GM23338 (cell line): ENCODE data around the gene DRGX. TPM values are rescaled to one million over a fixed set of nuclear protein-coding genes. Genes with fewer than 3 reads are reported as not detected.

ENCODE experiments used
- ATAC-seq: fragments of 200-7000 bp; cut with Tn5 transposase; 3 replicates; pipeline ENCODE4 v1.9.1; 2020
- DNase-seq: peaks from one replicate; pipeline ENCODE4 v3.0.0-alpha.2; 2015; ENCODE audit warnings: low spot score
- H2AFZ ChIP-seq: fragments of 200-600 bp; sonication (generic); 2 replicates; pipeline ENCODE4 v1.8.0; 2016; ENCODE audit warnings: antibody characterized with exemption, mild to moderate bottlenecking, moderate library complexity
- H3F3A ChIP-seq: fragments of 200-600 bp; sonication (generic); replicated peaks from 2 replicates; pipeline ENCODE4 v1.8.0; 2017; ENCODE audit warnings: antibody characterized with exemption, mixed run types, low read depth
- H3K27ac ChIP-seq: fragments of 200-600 bp; sonication (generic); 2 replicates; pipeline ENCODE4 v1.6.1; 2016; ENCODE audit warnings: low read depth
- H3K27me3 ChIP-seq: fragments of 200-600 bp; sonication (generic); 2 replicates; pipeline ENCODE4 v1.8.0; 2016; ENCODE audit warnings: mild to moderate bottlenecking, mixed run types, moderate library complexity; ENCODE audit not compliant: insufficient read depth
- H3K36me3 ChIP-seq: fragments of 200-600 bp; sonication (generic); 2 replicates; pipeline ENCODE4 v1.8.0; 2016; ENCODE audit warnings: mild to moderate bottlenecking; ENCODE audit not compliant: insufficient read depth
- H3K4me1 ChIP-seq: fragments of 200-600 bp; sonication (generic); 2 replicates; pipeline ENCODE4 v1.8.0; 2016; ENCODE audit warnings: mild to moderate bottlenecking, moderate library complexity; ENCODE audit not compliant: insufficient read depth
- H3K4me2 ChIP-seq: fragments of 200-600 bp; sonication (generic); 2 replicates; pipeline ENCODE4 v1.7.1; 2017; ENCODE audit warnings: mixed run types
- H3K4me3 ChIP-seq: fragments of 200-600 bp; sonication (generic); 2 replicates; pipeline ENCODE4 v1.6.1; 2016; ENCODE audit warnings: mixed run types
- H3K79me2 ChIP-seq: fragments of 200-600 bp; sonication (generic); replicated peaks from 2 replicates; pipeline ENCODE4 v1.8.0; 2017; ENCODE audit warnings: mild to moderate bottlenecking; ENCODE audit not compliant: insufficient read depth
- H3K9me2 ChIP-seq: fragments of 200-600 bp; sonication (generic); 2 replicates; pipeline ENCODE4 v1.8.0; 2017; ENCODE audit not compliant: insufficient read depth
- H4K20me1 ChIP-seq: fragments of 200-600 bp; sonication (generic); replicated peaks from 2 replicates; pipeline ENCODE4 v1.8.0; 2017; ENCODE audit warnings: mild to moderate bottlenecking; ENCODE audit not compliant: insufficient read depth
- H3K27ac Mint-ChIP-seq: 2 replicates; pipeline ENCODE4 v1.8.0; 2020; ENCODE audit warnings: inconsistent platforms, mild to moderate bottlenecking, moderate library complexity, mixed read lengths
- H3K27me3 Mint-ChIP-seq: 3 replicates; pipeline ENCODE4 v1.8.0; 2022; ENCODE audit warnings: low read depth, mild to moderate bottlenecking, moderate library complexity, mixed read lengths, inconsistent platforms; ENCODE audit not compliant: insufficient read depth, poor library complexity
- H3K36me3 Mint-ChIP-seq: 3 replicates; pipeline ENCODE4 v1.8.0; 2021; ENCODE audit warnings: low read depth, mild to moderate bottlenecking, inconsistent platforms, moderate library complexity, mixed read lengths
- H3K4me1 Mint-ChIP-seq: 3 replicates; pipeline ENCODE4 v1.8.0; 2020; ENCODE audit warnings: mild to moderate bottlenecking, inconsistent platforms, mixed read lengths
- H3K4me3 Mint-ChIP-seq: 3 replicates; pipeline ENCODE4 v1.8.0; 2021; ENCODE audit warnings: moderate library complexity, mild to moderate bottlenecking, inconsistent platforms, mixed read lengths
- H3K9me3 Mint-ChIP-seq: 3 replicates; pipeline ENCODE4 v1.8.0; 2020; ENCODE audit warnings: moderate library complexity, mild to moderate bottlenecking, inconsistent platforms, mixed read lengths
- CREB1 ChIP-seq: fragments of 250-450 bp; sonication (Bioruptor Pico); IDR thresholded peaks from 2 replicates; pipeline ENCODE4 v1.5.0; 2020; ENCODE audit warnings: low read depth, mild to moderate bottlenecking, moderate library complexity
- ETS1 ChIP-seq: IDR thresholded peaks from 2 replicates; pipeline ENCODE4 v1.6.1; 2016; ENCODE audit warnings: antibody characterized with exemption
- EZH2 ChIP-seq: fragments of 200-600 bp; sonication (generic); IDR thresholded peaks from one replicate; pipeline ENCODE4 v1.8.0; 2017; ENCODE audit warnings: antibody characterized with exemption, mild to moderate bottlenecking, low read depth; ENCODE audit not compliant: unreplicated experiment
- EZH2phosphoT487 ChIP-seq: fragments of 200-600 bp; sonication (generic); IDR thresholded peaks from one replicate; pipeline ENCODE4 v1.8.1; 2018; ENCODE audit warnings: antibody characterized with exemption; ENCODE audit not compliant: unreplicated experiment
- JUNB ChIP-seq: IDR thresholded peaks from one replicate; pipeline ENCODE4 v1.6.1; 2016; ENCODE audit warnings: antibody characterized with exemption; ENCODE audit not compliant: unreplicated experiment
- NANOG ChIP-seq: IDR thresholded peaks from 2 replicates; pipeline ENCODE4 v1.6.1; 2016; ENCODE audit warnings: antibody characterized with exemption, borderline replicate concordance
- POLR2AphosphoS5 ChIP-seq: IDR thresholded peaks from 2 replicates; pipeline ENCODE4 v1.6.1; 2016; ENCODE audit warnings: antibody characterized with exemption, low read depth
- REST ChIP-seq: IDR thresholded peaks from one replicate; pipeline ENCODE4 v1.6.1; 2018; ENCODE audit warnings: antibody characterized with exemption; ENCODE audit not compliant: unreplicated experiment
- STAT1 ChIP-seq: IDR thresholded peaks from one replicate; pipeline ENCODE4 v1.6.1; 2016; ENCODE audit warnings: antibody characterized with exemption; ENCODE audit not compliant: unreplicated experiment
- ZNF114 ChIP-seq: fragments of 250-450 bp; sonication (Bioruptor Pico); IDR thresholded peaks from 2 replicates; pipeline ENCODE4 v1.5.0; 2020; ENCODE audit warnings: mild to moderate bottlenecking, moderate library complexity
- ZNF331 ChIP-seq: fragments of 250-450 bp; sonication (Bioruptor Pico); IDR thresholded peaks from 2 replicates; pipeline ENCODE4 v1.5.0; 2020; ENCODE audit warnings: low read depth, mild to moderate bottlenecking, moderate library complexity
- ZNF462 ChIP-seq: fragments of 250-450 bp; sonication (Bioruptor Pico); IDR thresholded peaks from 2 replicates; pipeline ENCODE4 v1.5.0; 2020; ENCODE audit warnings: mild to moderate bottlenecking, moderate library complexity
- polyA plus RNA-seq: library from polyadenylated mRNA; unstranded; fragments of >200 nt; fragmentation: Nextera tagmentation; extraction: Ambion mirVana; gene quantifications from 2 replicates; pipeline ENCODE4 v1.2.1, GENCODE V29; 2016
- total RNA-seq: library from RNA; depleted of rRNA; stranded (reverse); fragments of >200 nt; shearing (Covaris generic); gene quantifications from 2 replicates; pipeline ENCODE4 v1.2.3, GENCODE V29; 2014
- TF ChIP-seq, protein P1 (sequence below), 2 experiments: fragments of 200-600 bp in 1 of 2; sonication (generic) in 1 of 2; conservative IDR thresholded peaks; 2 replicates each; pipeline versions ENCODE4 v1.5.1 to v1.6.1; 2016 to 2017; ENCODE audit warnings: antibody characterized with exemption in 2 of 2, low read depth in 2 of 2, mild to moderate bottlenecking in 2 of 2, moderate library complexity in 1 of 2

The DRGX gene
- total and polyA plus RNA-seq, 2 experiments from 2014 or later: not detected

- TF ChIP-seq ETS1 (no peak), ZNF114 (CRISPR knock-in tag) (no peak), STAT1 (no peak), EZH2phosphoT487 (no peak), POLR2AphosphoS5 (no peak)
These were observed 63.1 kb downstream of the DRGX start (continued) for GRCh38 chr10:49332768-49333167.

DNA sequence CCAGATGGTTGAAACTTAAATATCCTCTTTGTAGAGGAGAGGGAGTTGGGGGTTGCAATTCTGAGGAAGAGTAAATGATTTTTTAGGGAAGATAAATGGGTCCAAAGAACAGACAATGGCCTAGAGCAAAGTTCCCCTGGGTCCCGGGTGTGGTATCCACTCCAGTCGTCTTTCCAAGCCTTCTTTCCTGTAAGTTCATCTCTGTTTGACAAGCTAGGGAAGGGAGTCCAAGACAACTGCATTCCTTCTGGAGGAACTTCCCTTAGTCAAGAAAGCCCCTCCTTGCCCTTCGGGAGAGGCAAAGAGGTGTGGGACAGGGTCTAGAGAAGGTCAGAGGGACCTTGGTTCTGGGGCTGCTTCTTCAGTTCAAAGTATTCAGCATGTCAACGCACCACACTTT, 63.6 kb downstream of the DRGX start:
- peaks cover 10% of the 10 kb centered on the region for H3K27me3 Mint-ChIP-seq
- Histone ChIP-seq H3K27me3 (no peaks in the 10 kb centered on the region), H3K36me3 (no peaks in the 10 kb centered on the region), H3K4me1 (no peaks in the 10 kb centered on the region), H3K4me3 (no peak overlapping the region), H4K20me1 (no peaks in the 10 kb centered on the region), H3K9me2 (no peaks in the 10 kb centered on the region; the same call in 1 of the 2 replicates), H3K79me2 (no peaks in the 10 kb centered on the region), H3K27ac (no peak overlapping the region), H3K4me2 (no peak overlapping the region), H2AFZ (no peak overlapping the region), H3F3A (no peaks in the 10 kb centered on the region)
- DNase-seq (no peak), ATAC-seq (no peak)
- H3K27ac Mint-ChIP-seq: no peak overlapping the region
- H3K36me3 Mint-ChIP-seq: no peaks in the 10 kb centered on the region
- H3K4me3 Mint-ChIP-seq: no peak overlapping the region
- peaks cover 7% of the 10 kb centered on the region for H3K4me1 Mint-ChIP-seq
- H3K9me3 Mint-ChIP-seq: no peaks in the 10 kb centered on the region; the same call in 2 of the 3 replicates
- TF ChIP-seq ZNF114 (CRISPR knock-in tag): no peak
- no peak for TF ChIP-seq CREB1 (CRISPR knock-in tag)
- TF ChIP-seq ZNF462 (CRISPR knock-in tag): no peak
- TF ChIP-seq EZH2phosphoT487: no peak
- no peak for TF ChIP-seq REST
- TF ChIP-seq POLR2AphosphoS5: no peak
- TF ChIP-seq ZNF331 (CRISPR knock-in tag): no peak
- TF ChIP-seq, protein P1, sequence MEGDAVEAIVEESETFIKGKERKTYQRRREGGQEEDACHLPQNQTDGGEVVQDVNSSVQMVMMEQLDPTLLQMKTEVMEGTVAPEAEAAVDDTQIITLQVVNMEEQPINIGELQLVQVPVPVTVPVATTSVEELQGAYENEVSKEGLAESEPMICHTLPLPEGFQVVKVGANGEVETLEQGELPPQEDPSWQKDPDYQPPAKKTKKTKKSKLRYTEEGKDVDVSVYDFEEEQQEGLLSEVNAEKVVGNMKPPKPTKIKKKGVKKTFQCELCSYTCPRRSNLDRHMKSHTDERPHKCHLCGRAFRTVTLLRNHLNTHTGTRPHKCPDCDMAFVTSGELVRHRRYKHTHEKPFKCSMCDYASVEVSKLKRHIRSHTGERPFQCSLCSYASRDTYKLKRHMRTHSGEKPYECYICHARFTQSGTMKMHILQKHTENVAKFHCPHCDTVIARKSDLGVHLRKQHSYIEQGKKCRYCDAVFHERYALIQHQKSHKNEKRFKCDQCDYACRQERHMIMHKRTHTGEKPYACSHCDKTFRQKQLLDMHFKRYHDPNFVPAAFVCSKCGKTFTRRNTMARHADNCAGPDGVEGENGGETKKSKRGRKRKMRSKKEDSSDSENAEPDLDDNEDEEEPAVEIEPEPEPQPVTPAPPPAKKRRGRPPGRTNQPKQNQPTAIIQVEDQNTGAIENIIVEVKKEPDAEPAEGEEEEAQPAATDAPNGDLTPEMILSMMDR (conservative IDR thresholded peaks at IDR 0.05; ENCODE audit: low read depth in 2 of 2): no peak
- no peak for TF ChIP-seq EZH2
- no peak for TF ChIP-seq JUNB
- TF ChIP-seq STAT1: no peak
- TF ChIP-seq NANOG: no peak
